Muscle layer of duodenum (tissue), 2 donors: ENCODE results near the gene MZB1.
A peak's percentile ranks its signal among the peaks of the same experiment; 100 is the strongest.

Source experiments
- H3K27ac ChIP-seq: one replicate; pipeline ENCODE4 v1.7.0; 2013; ENCODE audit warnings: mild to moderate bottlenecking, low read length
- H3K27me3 ChIP-seq: one replicate; pipeline ENCODE4 v1.7.0; 2013; ENCODE audit warnings: low read depth, mild to moderate bottlenecking, control low read depth, low read length
- H3K36me3 ChIP-seq, 2 donors: one replicate each; pipeline ENCODE4 v1.7.0; 2013; ENCODE audit warnings: low read length in 2 of 2, control low read depth in 1 of 2, mild to moderate bottlenecking in 1 of 2; ENCODE audit not compliant: insufficient read depth in 2 of 2, control insufficient read depth in 1 of 2
- H3K4me1 ChIP-seq, 2 donors: one replicate each; pipeline ENCODE4 v1.7.0; 2013; ENCODE audit warnings: low read length in 2 of 2, mild to moderate bottlenecking in 2 of 2, control low read depth in 1 of 2, moderate library complexity in 1 of 2; ENCODE audit not compliant: insufficient read depth in 2 of 2, control insufficient read depth in 1 of 2
- H3K4me3 ChIP-seq, 2 donors: one replicate each; pipeline ENCODE4 v1.7.0; 2013; ENCODE audit warnings: low read length in 2 of 2, low read depth in 1 of 2, mild to moderate bottlenecking in 1 of 2
- H3K9me3 ChIP-seq, 2 donors: one replicate each; pipeline ENCODE4 v1.7.0; 2013; ENCODE audit warnings: low read length in 2 of 2, control low read depth in 1 of 2, mild to moderate bottlenecking in 1 of 2; ENCODE audit not compliant: control insufficient read depth in 1 of 2
- donor health status: healthy.

MZB1 gene

GRCh38 chr5:139389701-139390638 lies at the start of gene MZB1:
Gene MZB1, minus strand, starts transcription at chr5:139389913. Its CDS starts 57 bp downstream, at chr5:139389856.
- Histone ChIP-seq H3K9me3 (no peaks in the 10 kb centered on the region), H3K27me3 (peaks cover 11% of the 10 kb centered on the region), H3K4me3 (peak within 1 kb of the TSS in 1 of 2 donors; percentile 26), H3K4me1 (peaks cover 0 to 27% of the 10 kb centered on the region in 2 donors), H3K36me3 (no peaks in the 10 kb centered on the region), H3K27ac (peak within 1 kb of the TSS; percentile 8)

- Histone ChIP-seq H3K36me3 (peaks cover 0 to 7% of the 10 kb centered on the region in 2 donors), H3K4me1 (peaks cover 0 to 11% of the 10 kb centered on the region in 2 donors), H3K9me3 (no peaks in the 10 kb centered on the region), H3K27ac (peak within 1 kb of the TSS; percentile 93), H3K4me3 (peak within 1 kb of the TSS; percentile 75 to 89), H3K27me3 (no peaks in the 10 kb centered on the region)
Measured at GRCh38 chr5:139439013-139439903, 49.5 kb upstream of the MZB1 start, which contains the start of gene DNAJC18. Gene DNAJC18, minus strand, starts transcription at chr5:139439525. Its CDS starts 80 bp downstream, at chr5:139439445.

- Histone ChIP-seq H3K27ac (peak overlapping the region; percentile 20), H3K27me3 (no peaks in the 10 kb centered on the region), H3K36me3 (peaks cover 0 to 11% of the 10 kb centered on the region in 2 donors), H3K9me3 (no peaks in the 10 kb centered on the region), H3K4me1 (peaks cover 0 to 11% of the 10 kb centered on the region in 2 donors), H3K4me3 (peak overlapping the region; percentile 75 to 89)
Measured at GRCh38 chr5:139438707-139439012, 48.9 kb upstream of the MZB1 start.

- Histone ChIP-seq H3K27ac (no peak overlapping the region), H3K36me3 (peaks cover 4 to 17% of the 10 kb centered on the region in 2 donors), H3K27me3 (no peaks in the 10 kb centered on the region), H3K4me1 (peaks cover 0 to 11% of the 10 kb centered on the region in 2 donors), H3K9me3 (no peaks in the 10 kb centered on the region), H3K4me3 (no peak overlapping the region)
Measured at GRCh38 chr5:139435676-139436075, 46.0 kb upstream of the MZB1 start.

GRCh38 chr5:139431706-139432105 lies 42.0 kb upstream of the MZB1 start:
- peaks cover 11 to 28% of the 10 kb centered on the region in 2 donors for H3K36me3 ChIP-seq
- H3K4me1 ChIP-seq, result no peaks in the 10 kb centered on the region
- no peak overlapping the region for H3K27ac ChIP-seq
- no peaks in the 10 kb centered on the region for H3K9me3 ChIP-seq
- H3K27me3 ChIP-seq, result no peaks in the 10 kb centered on the region
- H3K4me3 ChIP-seq, result no peak overlapping the region

GRCh38 chr5:139430015-139430414 lies 40.3 kb upstream of the MZB1 start:
- Histone ChIP-seq H3K27ac (no peak overlapping the region), H3K4me3 (no peak overlapping the region), H3K9me3 (no peaks in the 10 kb centered on the region), H3K4me1 (no peaks in the 10 kb centered on the region), H3K27me3 (no peaks in the 10 kb centered on the region), H3K36me3 (peaks cover 11 to 42% of the 10 kb centered on the region in 2 donors)

GRCh38 chr5:139426203-139426885 lies 36.6 kb upstream of the MZB1 start:
- Histone ChIP-seq H3K4me1 (peaks cover 0 to 5% of the 10 kb centered on the region in 2 donors), H3K27ac (no peak overlapping the region), H3K36me3 (peaks cover 7 to 39% of the 10 kb centered on the region in 2 donors), H3K4me3 (no peak overlapping the region), H3K9me3 (no peaks in the 10 kb centered on the region), H3K27me3 (no peaks in the 10 kb centered on the region)

GRCh38 chr5:139425497-139425896 lies 35.8 kb upstream of the MZB1 start:
- Histone ChIP-seq H3K36me3 (peaks cover 7 to 39% of the 10 kb centered on the region in 2 donors), H3K9me3 (no peaks in the 10 kb centered on the region), H3K27ac (no peak overlapping the region), H3K4me3 (no peak overlapping the region), H3K4me1 (peaks cover 0 to 5% of the 10 kb centered on the region in 2 donors), H3K27me3 (no peaks in the 10 kb centered on the region)

- no peak overlapping the region for H3K27ac ChIP-seq
- no peaks in the 10 kb centered on the region for H3K9me3 ChIP-seq
- H3K4me1 ChIP-seq, result peaks cover 0 to 18% of the 10 kb centered on the region in 2 donors
- no peaks in the 10 kb centered on the region for H3K27me3 ChIP-seq
- no peak overlapping the region for H3K4me3 ChIP-seq
- H3K36me3 ChIP-seq, result peaks cover 8 to 38% of the 10 kb centered on the region in 2 donors
Measured at GRCh38 chr5:139422307-139422893, 32.7 kb upstream of the MZB1 start.

- peaks cover 8 to 16% of the 10 kb centered on the region in 2 donors for H3K36me3 ChIP-seq
- peaks cover 8 to 47% of the 10 kb centered on the region in 2 donors for H3K4me1 ChIP-seq
- H3K4me3 ChIP-seq, result no peak overlapping the region
- H3K27ac ChIP-seq, result no peak overlapping the region
- H3K27me3 ChIP-seq, result no peaks in the 10 kb centered on the region
- H3K9me3 ChIP-seq, result no peaks in the 10 kb centered on the region
Measured at GRCh38 chr5:139419226-139420192, 29.8 kb upstream of the MZB1 start.
